Measurements from ENCODE around the gene MKNK2. TPM values are rescaled to one million over a fixed set of nuclear protein-coding genes. Genes with fewer than 3 reads are reported as not detected.

Gene MKNK2
- total RNA-seq (10 to 100 TPM; 22.2 to 61.2 TPM), polyA plus RNA-seq (ENCODE audit: insufficient read length in 2 of 2) (10 to 100 TPM; 54.4 to 66.0 TPM)
- long read RNA-seq, donor 1, transcript MKNK2-211 (4 exons, 875 nt), result major isoform, 8 of 20 reads
- long read RNA-seq, donor 1, transcript MKNK2-201 (14 exons, 3,774 nt), result minor isoform, 5 of 20 reads
- long read RNA-seq, donor 1, transcript MKNK2-202 (14 exons, 1,744 nt), result minor isoform, 6 of 20 reads
- long read RNA-seq, donor 1, partial matches to known transcripts, result 0 of 20 reads
- long read RNA-seq, donor 1, other reads (novel, unspliced or antisense), result 0 of 20 reads
- long read RNA-seq, donor 2, partial matches to known transcripts, result 0 of 5 reads
- long read RNA-seq, donor 2, other reads (novel, unspliced or antisense), result 0 of 5 reads
- long read RNA-seq, donor 3, partial matches to known transcripts, result 7 of 15 reads
- long read RNA-seq, donor 3, other reads (novel, unspliced or antisense), result 0 of 15 reads
- long read RNA-seq, donor 4, transcript MKNK2-202 (14 exons, 1,744 nt), result major isoform, 7 of 12 reads
- long read RNA-seq, donor 4, partial matches to known transcripts, result 0 of 12 reads
- long read RNA-seq, donor 4, other reads (novel, unspliced or antisense), result 0 of 12 reads

DNA sequence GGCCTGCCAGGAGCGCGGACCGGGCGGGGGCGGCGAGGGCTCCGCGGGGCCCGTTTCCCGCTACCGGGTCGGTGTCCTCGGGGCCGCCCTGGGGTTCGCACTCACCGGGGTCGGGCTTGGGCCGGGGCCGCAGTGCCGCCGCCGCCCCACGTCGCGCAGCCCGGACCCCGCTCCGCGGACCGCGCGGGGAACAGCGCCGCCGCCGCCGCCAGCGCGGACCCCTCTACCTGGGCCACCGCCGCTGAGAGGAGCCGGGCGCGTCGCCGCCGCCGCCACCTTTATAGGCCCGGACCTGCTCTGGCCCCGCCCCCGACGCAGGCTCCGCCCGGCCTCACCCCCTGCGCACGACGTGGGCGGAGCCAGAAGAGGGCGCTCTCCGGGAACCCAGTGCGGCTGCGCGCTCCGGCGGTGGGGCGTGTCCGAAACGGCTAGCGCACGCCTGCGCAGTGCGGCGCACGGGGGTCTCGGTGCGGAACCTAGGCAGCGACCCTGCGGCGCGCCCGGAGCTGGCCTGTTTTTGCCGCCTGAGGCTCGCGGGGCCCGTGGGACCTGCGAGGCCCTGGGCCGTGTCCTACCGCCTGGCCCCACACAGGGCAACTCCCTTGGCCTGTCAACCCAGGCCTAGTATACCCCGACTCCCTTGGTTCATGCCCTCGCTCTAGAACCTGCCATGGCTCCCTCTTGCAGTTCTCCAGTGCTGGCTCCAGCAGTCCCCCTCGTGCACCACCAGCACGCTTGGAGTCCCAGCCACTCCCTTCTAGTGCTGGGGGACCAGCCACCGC, at the start of gene MKNK2:
Gene MKNK2, minus strand, starts transcription at position 254 of the 782 bp plus-strand sequence. CDS start 393 bp downstream, outside the sequence.
- Histone ChIP-seq H3K27ac (ENCODE audit: low read depth, low read length) (peak within 1 kb of the TSS; percentile 84), H3K9me3 (ENCODE audit: control insufficient read depth, insufficient read depth, low read length) (no peaks in the 10 kb centered on the region), H3K4me3 (ENCODE audit: low read depth, low read length) (peak within 1 kb of the TSS; percentile 74), H3K27me3 (ENCODE audit: control insufficient read depth, insufficient read depth, low read length) (no peaks in the 10 kb centered on the region), H3K4me1 (ENCODE audit: control insufficient read depth, insufficient read depth, low read length) (peaks cover 57% of the 10 kb centered on the region), H3K36me3 (ENCODE audit: control insufficient read depth, insufficient read depth, low read length) (peaks cover 36% of the 10 kb centered on the region)
- DNase-seq (ENCODE audit: low read depth in 4 of 6, low spot score in 6 of 6), result peak; percentile 83 to 98 (median 88)
- 2% methylated on average over 93 of the region's 93 CpGs for WGBS (ENCODE audit: insufficient coverage)

DNA sequence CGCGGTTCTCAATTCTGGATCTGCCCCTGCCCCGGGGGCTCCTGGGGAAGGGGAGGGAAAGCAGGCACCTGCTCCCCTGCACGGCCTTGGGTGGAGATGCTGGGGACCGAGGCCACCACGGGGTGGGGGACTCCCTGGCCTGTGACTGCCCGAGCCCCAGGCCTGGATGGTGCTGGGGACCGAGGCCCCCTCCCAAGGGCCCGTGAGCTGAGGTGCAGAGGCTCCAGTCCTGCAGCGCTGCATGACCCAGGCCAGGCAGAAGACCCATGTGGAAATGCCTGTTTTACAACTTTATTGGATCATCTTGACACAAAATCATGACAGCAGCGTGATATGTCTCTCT, 49.6 kb upstream of the MKNK2 start:
- 93% methylated on average over 10 of the region's 11 CpGs for WGBS (ENCODE audit: insufficient coverage)
- Histone ChIP-seq H3K27ac (ENCODE audit: low read depth, low read length) (no peak overlapping the region), H3K36me3 (ENCODE audit: control insufficient read depth, insufficient read depth, low read length) (peaks cover 79% of the 10 kb centered on the region), H3K4me3 (ENCODE audit: low read depth, low read length) (no peak overlapping the region), H3K4me1 (ENCODE audit: control insufficient read depth, insufficient read depth, low read length) (peaks cover 17% of the 10 kb centered on the region), H3K27me3 (ENCODE audit: control insufficient read depth, insufficient read depth, low read length) (no peaks in the 10 kb centered on the region), H3K9me3 (ENCODE audit: control insufficient read depth, insufficient read depth, low read length) (no peaks in the 10 kb centered on the region)
- DNase-seq (ENCODE audit: low read depth in 4 of 6, low spot score in 6 of 6), result no peak

DNA sequence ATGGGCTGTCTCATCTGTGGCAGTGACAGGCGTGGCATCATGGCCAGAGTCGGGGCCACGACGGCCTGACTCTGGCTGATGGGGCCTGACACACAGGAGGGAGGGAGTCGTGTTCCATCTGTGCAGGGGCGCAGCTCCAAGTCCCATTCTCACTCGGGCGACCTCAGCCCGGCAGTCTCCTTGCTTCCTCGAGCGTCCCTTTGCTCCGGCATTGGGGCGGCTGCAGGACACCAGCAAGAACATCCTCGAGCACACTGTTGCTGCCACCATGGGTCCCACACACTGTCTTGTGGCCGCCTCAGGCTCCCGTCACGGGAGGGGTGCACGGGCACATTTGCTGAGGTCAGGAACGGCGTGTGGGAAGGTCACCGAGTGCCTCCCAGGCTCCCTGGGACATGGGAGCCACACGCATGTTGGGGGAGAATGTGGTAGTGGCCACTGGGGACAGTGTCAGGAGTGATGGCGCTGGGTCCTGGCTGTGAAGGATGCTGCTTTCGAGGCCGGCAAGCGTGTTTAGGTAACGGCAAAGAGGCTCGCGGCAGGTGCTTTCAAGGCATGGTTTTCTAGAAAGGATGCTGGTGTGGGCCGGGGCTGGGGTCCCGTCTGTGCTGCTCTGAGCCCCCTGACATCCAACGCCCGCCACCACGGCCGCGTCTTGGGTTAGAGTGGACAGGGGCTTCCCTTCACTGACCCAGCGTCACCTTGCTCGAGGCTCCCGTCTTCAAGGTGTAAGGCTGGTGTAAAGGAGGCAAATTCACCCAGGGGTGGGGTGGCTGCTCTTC, 49.1 kb upstream of the MKNK2 start:
- WGBS (ENCODE audit: insufficient coverage), result 93% methylated on average over 39 of the region's 39 CpGs
- Histone ChIP-seq H3K36me3 (ENCODE audit: control insufficient read depth, insufficient read depth, low read length) (peaks cover 77% of the 10 kb centered on the region), H3K27me3 (ENCODE audit: control insufficient read depth, insufficient read depth, low read length) (no peaks in the 10 kb centered on the region), H3K4me1 (ENCODE audit: control insufficient read depth, insufficient read depth, low read length) (peaks cover 23% of the 10 kb centered on the region), H3K9me3 (ENCODE audit: control insufficient read depth, insufficient read depth, low read length) (no peaks in the 10 kb centered on the region), H3K4me3 (ENCODE audit: low read depth, low read length) (no peak overlapping the region), H3K27ac (ENCODE audit: low read depth, low read length) (no peak overlapping the region)
- no peak for DNase-seq (ENCODE audit: low read depth in 4 of 6, low spot score in 6 of 6)

DNA sequence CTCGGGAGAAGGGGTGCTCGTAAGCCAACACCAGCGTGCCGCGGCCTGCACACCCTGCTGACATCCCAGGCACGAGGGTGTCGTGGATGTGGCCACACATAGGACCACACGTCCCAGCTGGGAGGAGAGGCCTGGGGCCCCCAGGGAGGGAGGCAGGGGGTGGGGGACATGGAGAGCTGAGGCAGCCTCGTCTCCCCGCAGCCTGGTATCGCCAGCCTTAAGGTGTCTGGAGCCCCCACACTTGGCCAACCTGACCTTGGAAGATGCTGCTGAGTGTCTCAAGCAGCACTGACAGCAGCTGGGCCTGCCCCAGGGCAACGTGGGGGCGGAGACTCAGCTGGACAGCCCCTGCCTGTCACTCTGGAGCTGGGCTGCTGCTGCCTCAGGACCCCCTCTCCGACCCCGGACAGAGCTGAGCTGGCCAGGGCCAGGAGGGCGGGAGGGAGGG, 48.0 kb upstream of the MKNK2 start:
- H3K4me1 ChIP-seq (ENCODE audit: control insufficient read depth, insufficient read depth, low read length), result peaks cover 34% of the 10 kb centered on the region
- H3K27ac ChIP-seq (ENCODE audit: low read depth, low read length), result no peak overlapping the region
- H3K9me3 ChIP-seq (ENCODE audit: control insufficient read depth, insufficient read depth, low read length), result no peaks in the 10 kb centered on the region
- H3K36me3 ChIP-seq (ENCODE audit: control insufficient read depth, insufficient read depth, low read length), result peaks cover 73% of the 10 kb centered on the region
- H3K27me3 ChIP-seq (ENCODE audit: control insufficient read depth, insufficient read depth, low read length), result no peaks in the 10 kb centered on the region
- no peak for DNase-seq (ENCODE audit: low read depth in 4 of 6, low spot score in 6 of 6)
- WGBS (ENCODE audit: insufficient coverage), result 81% methylated on average over 16 of the region's 16 CpGs
- no peak overlapping the region for H3K4me3 ChIP-seq (ENCODE audit: low read depth, low read length)

DNA sequence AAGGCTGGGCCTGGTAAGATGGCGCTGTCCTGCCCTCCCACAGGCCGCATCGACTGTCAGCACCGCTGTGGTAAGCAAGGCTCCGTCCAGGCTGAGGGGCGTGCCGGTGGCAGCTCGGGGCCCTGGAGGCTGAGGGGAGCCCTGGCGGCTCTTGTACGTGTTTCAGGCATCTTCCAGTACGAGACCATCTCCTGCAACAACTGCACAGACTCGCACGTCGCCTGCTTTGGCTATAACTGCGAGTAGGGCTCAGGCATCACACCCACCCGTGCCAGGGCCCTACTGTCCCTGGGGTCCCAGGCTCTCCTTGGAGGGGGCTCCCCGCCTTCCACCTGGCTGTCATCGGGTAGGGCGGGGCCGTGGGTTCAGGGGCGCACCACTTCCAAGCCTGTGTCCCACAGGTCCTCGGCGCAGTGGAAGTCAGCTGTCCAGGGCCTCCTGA, 46.9 kb upstream of the MKNK2 start:
- 68% methylated on average over 22 of the region's 23 CpGs for WGBS (ENCODE audit: insufficient coverage)
- no peak for DNase-seq (ENCODE audit: low read depth in 4 of 6, low spot score in 6 of 6)
- no peak overlapping the region for H3K27ac ChIP-seq (ENCODE audit: low read depth, low read length)
- H3K9me3 ChIP-seq (ENCODE audit: control insufficient read depth, insufficient read depth, low read length), result no peaks in the 10 kb centered on the region
- no peak overlapping the region for H3K4me3 ChIP-seq (ENCODE audit: low read depth, low read length)
- peaks cover 70% of the 10 kb centered on the region for H3K36me3 ChIP-seq (ENCODE audit: control insufficient read depth, insufficient read depth, low read length)
- H3K4me1 ChIP-seq (ENCODE audit: control insufficient read depth, insufficient read depth, low read length), result peaks cover 45% of the 10 kb centered on the region
- no peaks in the 10 kb centered on the region for H3K27me3 ChIP-seq (ENCODE audit: control insufficient read depth, insufficient read depth, low read length)

GRCh38 chr19:2097203-2097885, 46.3 kb upstream of the MKNK2 start:
- Histone ChIP-seq H3K36me3 (ENCODE audit: control insufficient read depth, insufficient read depth, low read length) (peaks cover 72% of the 10 kb centered on the region), H3K4me3 (ENCODE audit: low read depth, low read length) (peak overlapping the region; percentile 54), H3K27me3 (ENCODE audit: control insufficient read depth, insufficient read depth, low read length) (no peaks in the 10 kb centered on the region), H3K4me1 (ENCODE audit: control insufficient read depth, insufficient read depth, low read length) (peaks cover 50% of the 10 kb centered on the region), H3K9me3 (ENCODE audit: control insufficient read depth, insufficient read depth, low read length) (no peaks in the 10 kb centered on the region), H3K27ac (ENCODE audit: low read depth, low read length) (peak overlapping the region; percentile 67)
- 22% methylated on average over 27 of the region's 30 CpGs for WGBS (ENCODE audit: insufficient coverage)
- no peak for DNase-seq (ENCODE audit: low read depth in 4 of 6, low spot score in 6 of 6)

DNA sequence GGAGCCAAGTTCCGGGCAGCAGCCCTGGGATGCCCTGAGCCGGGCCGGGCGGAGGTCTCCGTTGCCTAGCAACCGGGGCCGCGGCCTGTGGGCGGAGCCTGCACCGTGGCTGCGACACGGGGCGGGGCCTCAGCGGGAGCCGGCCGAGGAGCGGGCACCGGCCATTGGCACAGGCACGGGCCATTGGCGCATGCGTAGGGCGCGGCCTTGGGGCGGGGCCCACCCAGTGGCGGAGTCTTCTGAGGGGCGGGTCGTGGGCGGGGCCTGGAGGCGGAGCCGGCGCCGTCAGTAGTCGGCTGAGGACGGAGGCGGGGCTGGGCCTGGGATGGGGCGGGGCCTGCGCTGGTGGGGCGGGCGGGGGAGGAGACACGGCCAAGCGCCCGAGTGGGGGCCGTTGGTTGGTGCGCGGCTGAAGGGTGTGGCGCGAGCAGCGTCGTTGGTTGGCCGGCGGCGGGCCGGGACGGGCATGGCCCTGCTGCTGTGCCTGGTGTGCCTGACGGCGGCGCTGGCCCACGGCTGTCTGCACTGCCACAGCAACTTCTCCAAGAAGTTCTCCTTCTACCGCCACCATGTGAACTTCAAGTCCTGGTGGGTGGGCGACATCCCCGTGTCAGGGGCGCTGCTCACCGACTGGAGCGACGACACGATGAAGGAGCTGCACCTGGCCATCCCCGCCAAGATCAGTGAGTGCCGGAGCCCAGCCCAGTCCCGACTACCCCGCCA, 45.6 kb upstream of the MKNK2 start, which contains the start of gene IZUMO4:
Gene IZUMO4, plus strand, starts transcription at position 436 of the 723 bp plus-strand sequence. Its CDS starts 31 bp downstream, at position 467.
- under 1% methylated on average over 68 of the region's 70 CpGs for WGBS (ENCODE audit: insufficient coverage)
- H3K27me3 ChIP-seq (ENCODE audit: control insufficient read depth, insufficient read depth, low read length), result no peaks in the 10 kb centered on the region
- peak within 1 kb of the TSS; percentile 64 for H3K4me3 ChIP-seq (ENCODE audit: low read depth, low read length)
- H3K27ac ChIP-seq (ENCODE audit: low read depth, low read length), result peak within 1 kb of the TSS; percentile 92
- peaks cover 57% of the 10 kb centered on the region for H3K4me1 ChIP-seq (ENCODE audit: control insufficient read depth, insufficient read depth, low read length)
- DNase-seq (ENCODE audit: low read depth in 4 of 6, low spot score in 6 of 6), result peak; percentile 86 to 99 (median 96)
- H3K36me3 ChIP-seq (ENCODE audit: control insufficient read depth, insufficient read depth, low read length), result peaks cover 67% of the 10 kb centered on the region
- H3K9me3 ChIP-seq (ENCODE audit: control insufficient read depth, insufficient read depth, low read length), result no peaks in the 10 kb centered on the region

- Histone ChIP-seq H3K36me3 (ENCODE audit: control insufficient read depth, insufficient read depth, low read length) (peaks cover 62% of the 10 kb centered on the region), H3K4me1 (ENCODE audit: control insufficient read depth, insufficient read depth, low read length) (peaks cover 57% of the 10 kb centered on the region), H3K9me3 (ENCODE audit: control insufficient read depth, insufficient read depth, low read length) (no peaks in the 10 kb centered on the region), H3K27me3 (ENCODE audit: control insufficient read depth, insufficient read depth, low read length) (no peaks in the 10 kb centered on the region), H3K27ac (ENCODE audit: low read depth, low read length) (peak within 1 kb of the TSS; percentile 92), H3K4me3 (ENCODE audit: low read depth, low read length) (peak within 1 kb of the TSS; percentile 64)
- DNase-seq (ENCODE audit: low read depth in 4 of 6, low spot score in 6 of 6), result peak in 2 of 6 donors; percentile 90 to 97
- WGBS (ENCODE audit: insufficient coverage), result under 1% methylated on average over 56 of the region's 56 CpGs
Observed at GRCh38 chr19:2096034-2096479, 45.0 kb upstream of the MKNK2 start, which contains the start of gene MOB3A. Gene MOB3A (minus strand): TSS chr19:2096326. CDS start chr19:2078560, 17,766 bp downstream.
